HG03565 (cell line): ENCODE results near the gene VARS2.
"Not testable (repeated sequence)": the region's sequence is repeated elsewhere in the genome, so short reads cannot be mapped to it uniquely, and the experiment has no call there.

ENCODE experiments used
- ATAC-seq: cut with Tn5 transposase; IDR thresholded peaks from one replicate; pipeline ENCODE4 v1.9.1; 2021; ENCODE audit warnings: mild to moderate bottlenecking, moderate library complexity; ENCODE audit not compliant: unreplicated experiment

VARS2 gene

DNA sequence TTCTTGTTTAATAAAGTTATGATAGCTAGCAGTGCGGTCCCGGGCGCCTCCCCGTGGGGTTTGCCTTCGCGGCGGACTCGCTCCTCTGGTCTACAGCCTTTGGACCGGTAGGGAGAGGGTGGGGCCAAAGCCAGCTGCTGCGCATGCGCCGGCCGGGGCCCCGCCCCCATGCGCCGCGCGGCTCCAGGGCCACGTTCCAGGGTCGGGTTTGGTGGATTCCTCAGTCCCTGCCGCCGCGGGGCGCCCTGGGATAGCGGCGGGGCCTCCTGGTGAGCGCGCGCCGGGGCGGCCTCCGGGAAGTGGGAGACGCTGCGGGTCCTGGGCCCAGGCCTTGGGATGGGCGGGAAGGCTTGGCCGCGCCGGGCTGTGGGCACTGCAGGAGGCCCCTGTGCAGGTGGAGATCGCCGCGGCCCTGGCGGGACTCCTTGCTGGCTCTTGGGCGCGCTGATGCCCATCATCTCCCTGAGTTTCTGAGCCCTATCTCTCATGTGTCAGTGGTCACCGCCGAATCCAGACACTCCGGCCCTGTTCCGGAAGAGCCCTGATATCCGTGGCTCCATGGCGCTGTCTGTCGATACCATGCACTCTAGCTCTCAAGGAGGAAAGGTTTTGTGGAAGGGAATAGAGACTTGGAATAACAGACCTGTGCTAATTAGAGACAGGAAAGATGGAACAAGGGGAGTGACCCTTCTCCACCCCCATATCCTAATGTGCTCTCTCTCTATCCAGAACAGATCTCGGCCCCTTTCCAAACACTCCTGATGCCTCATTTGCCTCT, at the start of gene VARS2:
VARS2 (plus strand) TSS at position 163 of the 778 bp plus-strand sequence; CDS start at position 762, 599 bp downstream.
- ATAC-seq = peak; percentile 85

DNA sequence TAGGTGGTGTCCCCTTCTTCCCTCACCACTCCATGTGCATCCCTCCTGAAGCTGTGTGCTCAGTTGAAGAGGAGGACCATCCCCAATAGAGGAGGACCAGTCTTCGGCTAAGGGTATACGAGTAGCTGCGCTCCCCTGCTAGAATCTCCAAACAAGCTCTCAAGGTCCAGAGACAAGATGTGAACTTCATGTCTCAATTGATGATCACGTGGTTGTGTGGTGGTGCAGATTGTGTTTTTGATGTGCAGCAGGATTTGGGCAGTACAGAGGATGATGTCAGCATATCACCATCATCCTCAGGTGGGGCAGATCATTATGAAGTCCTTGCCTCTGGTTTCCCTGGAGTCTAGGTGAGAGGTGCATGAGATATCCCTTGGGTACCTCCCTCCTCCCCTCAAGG, 49.7 kb upstream of the VARS2 start:
- ATAC-seq = no peak

- not testable (repeated sequence) for ATAC-seq
These were observed 44.7 kb upstream of the VARS2 start for GRCh38 chr6:30869241-30869749.

- ATAC-seq = no peak
These were observed 43.5 kb upstream of the VARS2 start for GRCh38 chr6:30870546-30870945.

DNA sequence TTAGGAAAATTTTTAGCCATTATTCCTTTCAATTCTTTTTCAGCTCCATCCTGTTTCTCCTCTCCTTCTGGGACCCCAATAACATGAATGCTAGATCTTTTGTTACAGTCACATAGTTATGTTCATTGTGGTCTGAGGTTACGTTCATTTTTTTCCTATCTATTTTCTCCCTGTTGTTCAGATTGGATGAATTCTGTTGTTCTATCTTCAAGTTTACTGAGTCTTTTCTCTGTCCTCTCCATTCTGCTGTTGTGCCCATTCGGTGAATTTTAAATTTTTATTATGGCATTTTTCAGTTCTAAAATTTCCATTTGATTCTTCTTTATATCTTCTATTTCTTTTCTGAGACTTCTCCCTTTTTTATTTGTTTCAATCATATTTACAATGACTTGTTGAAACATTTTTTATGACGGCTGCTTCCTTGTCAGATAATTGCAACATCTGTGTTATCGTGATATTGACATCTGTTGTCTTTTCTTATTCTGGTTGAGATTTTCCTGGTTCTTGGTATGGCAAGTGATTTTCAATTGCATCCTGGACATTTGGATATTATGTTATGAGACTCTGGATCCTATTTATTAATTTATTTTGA, 42.4 kb upstream of the VARS2 start:
- no peak for ATAC-seq

DNA sequence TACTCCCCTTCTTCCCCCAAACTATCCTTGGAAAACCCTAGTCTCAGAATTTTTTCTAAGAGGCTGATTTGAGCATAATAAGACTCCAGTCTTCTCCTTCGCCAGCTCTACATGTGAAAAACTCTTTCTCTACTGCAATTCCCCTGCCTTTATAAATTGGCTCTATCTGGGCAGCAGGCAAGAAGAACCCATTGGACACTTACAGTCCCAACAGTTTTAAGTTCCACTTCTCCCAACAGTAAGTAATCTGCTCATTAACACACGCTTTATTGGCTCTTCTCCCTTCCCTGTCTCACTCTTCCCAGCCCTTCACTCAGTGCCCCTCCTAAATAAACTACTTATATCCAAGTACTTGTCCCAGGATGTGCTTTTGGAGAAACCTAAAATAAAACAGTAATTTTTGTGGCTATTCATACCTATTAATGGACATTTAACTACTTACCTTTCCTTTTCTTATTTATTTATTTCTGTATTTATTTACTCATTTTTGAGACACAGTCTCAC, 40.8 kb upstream of the VARS2 start:
- ATAC-seq = no peak

- ATAC-seq = not testable (repeated sequence)
These were observed 40.2 kb upstream of the VARS2 start for GRCh38 chr6:30873795-30874194.

DNA sequence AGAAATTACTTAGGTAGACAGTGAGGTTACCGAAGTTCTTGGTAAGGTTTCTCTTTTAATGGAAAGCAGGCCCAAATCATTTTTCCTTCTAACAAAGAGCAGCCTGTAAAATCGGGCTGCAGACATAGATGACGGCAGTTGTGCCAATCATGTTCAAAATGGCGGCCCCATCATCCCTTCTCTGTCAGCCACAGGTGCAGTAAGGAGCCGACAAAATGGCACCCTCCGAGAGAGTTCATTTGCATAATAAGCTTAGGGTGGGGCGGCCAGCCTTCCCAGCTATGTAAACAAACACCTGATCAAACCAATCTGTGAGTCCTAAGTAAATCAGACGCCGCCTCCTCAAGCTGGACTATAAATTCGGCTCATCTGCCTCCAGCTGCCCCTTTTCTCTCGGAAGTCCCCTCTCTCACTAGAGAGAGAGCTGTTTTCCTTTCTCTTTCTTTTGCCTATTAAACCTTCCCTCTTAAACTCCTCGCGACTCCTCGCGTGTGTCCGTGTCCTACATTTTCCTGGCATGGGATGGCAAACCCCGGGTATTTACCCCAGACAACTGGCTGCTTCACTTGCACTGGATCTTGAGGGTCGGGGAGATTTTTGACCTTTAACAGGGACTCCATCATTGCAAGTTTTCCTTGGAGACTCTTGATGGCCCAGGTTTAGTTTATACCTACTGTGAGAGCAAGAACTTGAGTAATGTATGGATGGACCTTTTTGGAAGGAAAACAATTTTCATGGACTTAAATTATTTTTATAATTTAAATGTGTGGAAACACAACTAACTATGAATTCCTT, 38.6 kb upstream of the VARS2 start:
- no peak for ATAC-seq

GRCh38 chr6:30876039-30876730, 37.9 kb upstream of the VARS2 start:
- no peak for ATAC-seq

DNA sequence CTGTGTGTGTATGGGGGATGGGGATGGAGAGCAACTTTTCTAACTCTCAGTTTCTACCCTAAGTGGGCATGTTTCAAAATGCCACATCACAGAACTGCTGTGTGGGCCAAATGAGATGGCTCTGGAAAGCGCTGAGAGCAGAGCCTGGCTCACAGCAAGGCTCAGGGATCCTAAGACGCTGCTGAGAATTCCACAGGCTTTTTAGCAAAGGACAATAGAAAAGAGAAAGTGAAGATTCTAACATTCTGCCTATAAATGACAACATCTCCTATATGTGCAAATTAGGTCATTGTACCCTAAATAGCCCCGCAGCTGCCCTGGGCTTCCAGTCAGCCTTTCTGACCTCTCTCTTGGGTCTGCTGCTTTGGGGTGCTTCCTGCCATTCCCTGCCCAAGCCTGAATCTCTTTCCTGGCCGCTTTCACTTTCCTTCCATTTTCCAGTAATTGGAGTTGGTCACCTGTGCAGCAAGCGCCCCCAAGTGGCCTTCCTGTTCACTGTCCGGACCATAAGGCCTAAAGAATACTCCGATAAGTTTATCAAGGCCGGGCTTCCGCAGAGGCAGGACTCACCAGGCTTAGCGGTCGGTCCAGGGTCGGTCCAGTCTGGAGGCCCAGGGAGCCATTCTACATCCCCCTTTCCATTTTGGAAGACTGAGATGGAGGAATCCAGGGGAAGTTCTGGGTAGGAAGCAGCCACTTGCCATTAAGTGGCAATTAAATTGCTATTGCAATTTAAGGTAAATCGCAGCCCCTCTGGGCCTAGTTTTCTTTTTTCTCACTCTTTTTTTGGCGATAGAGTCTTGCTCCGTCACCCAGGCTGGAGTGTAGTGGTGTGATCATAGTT, 36.4 kb upstream of the VARS2 start:
- ATAC-seq = no peak

DNA sequence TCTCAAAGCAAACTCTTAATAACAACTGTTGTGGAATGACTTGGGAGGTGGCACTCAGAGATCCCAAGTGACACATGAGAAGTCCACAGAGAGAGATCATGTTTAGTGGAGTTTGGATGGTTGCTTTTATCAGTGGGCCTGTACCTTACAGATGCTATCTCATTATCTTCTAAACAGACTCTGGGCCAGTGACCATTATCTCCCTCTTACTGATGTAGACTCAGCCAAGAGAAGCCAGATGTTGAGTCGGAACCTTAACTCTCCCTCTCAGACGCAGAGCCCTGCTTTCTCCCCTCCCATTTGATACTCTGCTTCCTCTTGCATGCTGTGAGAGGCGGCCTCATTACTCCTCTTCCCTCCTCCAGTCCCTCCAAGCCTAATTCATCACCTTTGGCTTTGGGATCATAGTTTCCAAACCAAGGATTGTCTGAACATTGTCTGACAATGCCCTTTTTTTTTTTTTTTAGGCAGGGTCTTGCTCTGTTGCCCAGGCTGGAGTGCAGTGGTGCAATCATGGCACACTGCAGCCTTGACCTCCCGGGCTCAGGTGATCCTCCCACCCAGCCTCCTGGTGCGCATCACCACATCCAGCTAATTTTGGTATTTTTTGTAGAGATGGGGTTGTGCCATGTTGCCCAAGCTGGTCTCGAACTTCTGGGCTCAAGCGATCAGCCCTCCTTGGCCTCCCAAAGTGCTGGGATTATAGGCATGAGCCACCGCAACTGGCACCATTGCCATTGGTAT, 34.2 kb upstream of the VARS2 start:
- ATAC-seq = no peak

DNA sequence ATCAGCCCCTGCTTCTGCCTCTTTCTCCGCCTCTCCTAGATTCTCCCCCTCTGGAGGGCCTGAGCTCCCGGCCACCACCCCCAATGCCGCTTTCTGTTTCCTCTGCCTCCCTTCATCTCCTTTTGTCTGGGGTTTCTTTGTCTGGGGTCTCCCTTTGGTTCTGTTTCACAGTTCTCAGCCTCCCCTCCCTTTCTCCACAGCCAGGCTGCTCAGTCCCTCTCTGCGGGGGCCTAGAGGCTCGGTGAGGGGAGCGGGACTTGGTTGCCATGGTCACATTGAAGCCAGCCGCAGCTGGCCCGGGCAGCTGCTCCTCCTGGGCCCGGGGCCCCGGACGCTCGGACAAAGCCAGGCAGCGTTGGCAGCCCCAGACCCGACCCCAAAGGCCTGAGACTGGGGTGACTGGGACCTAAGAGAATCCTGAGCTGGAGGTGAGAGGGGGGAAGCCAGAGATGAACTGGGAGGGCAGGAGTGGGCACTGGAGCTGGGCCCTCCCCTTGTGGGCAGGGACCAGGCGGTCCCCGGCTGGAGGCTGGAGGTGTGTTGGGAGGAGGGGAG, 33.3 kb upstream of the VARS2 start:
- ATAC-seq = no peak

DNA sequence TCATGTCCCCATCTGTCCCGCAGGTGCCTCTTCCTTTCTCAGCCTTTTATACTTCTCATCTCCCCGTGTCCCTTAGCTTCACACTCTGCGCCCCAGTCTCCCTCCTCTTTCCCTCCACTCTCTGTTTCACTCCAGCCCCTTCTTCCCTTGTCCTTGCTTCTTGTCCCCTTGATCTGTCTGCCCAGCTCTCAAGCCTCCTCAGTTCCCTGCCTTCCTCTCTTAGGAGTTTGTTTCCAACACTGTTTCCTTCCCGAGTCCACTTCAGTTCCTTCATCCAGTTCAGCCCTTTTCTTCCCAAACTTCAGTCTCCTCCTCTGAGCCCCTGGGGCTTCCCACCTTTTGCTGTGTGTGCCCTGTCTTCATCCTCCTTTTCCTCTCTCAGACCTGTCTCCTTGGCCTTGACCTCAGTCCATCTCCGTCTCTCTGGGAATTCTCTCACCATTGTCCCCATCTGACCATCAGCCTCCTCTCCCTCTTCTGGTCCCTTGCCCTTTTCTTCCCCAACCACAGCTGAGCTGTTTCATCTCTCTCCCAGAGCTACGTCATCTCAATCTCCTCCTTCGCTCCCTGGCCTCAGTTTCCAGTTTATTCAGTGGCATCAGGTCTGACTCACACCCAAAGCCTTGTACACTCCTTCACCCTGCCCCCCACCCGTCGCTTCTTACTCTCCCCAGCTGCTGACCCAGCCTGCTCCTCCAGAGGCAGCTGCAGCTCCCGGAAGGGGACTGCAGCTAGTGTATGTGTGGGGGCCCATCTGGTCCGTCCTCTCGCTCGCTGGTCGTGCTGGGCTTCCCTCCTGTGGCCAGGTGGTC, 32.4 kb upstream of the VARS2 start:
- ATAC-seq = no peak

DNA sequence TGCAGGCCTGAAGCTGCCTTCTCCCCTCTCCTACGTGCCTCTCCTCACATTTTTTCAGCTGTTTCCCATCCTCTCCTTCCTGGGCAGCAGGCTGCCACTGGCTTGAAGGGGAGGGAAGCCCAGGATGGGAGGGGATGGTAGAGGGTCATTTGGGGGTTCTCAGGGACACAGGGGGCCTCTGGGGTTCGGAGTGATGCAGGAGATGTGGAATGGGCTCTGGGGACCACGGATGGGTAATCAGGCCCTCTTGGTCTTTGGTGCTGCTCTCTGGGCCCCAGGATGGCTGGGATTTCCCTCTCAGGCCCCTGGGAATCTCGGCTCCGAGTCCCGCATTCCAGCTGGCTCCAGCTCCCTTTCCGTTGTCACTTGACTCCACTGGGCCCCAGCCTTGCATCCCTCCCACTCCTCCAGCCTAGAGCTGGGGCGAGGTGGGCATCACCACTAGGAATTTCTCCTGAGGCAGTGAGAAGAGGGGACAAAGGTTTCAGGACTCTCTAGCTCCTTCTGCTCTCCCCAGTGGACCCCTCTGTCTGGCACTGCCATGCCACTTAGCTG, 31.8 kb upstream of the VARS2 start:
- ATAC-seq = no peak

- no peak for ATAC-seq
These were observed 31.0 kb upstream of the VARS2 start for GRCh38 chr6:30882759-30883684.

- no peak for ATAC-seq
These were observed 30.1 kb upstream of the VARS2 start, which contains the start of gene DDR1 for GRCh38 chr6:30883685-30884520. Gene DDR1 (plus strand): TSS chr6:30884519. CDS start chr6:30888730, 4,211 bp downstream.
